CD4-positive, CD25-positive, alpha-beta regulatory T cell (primary cell): Measurements from ENCODE around the gene ZNF502. TPM values are rescaled to one million over a fixed set of nuclear protein-coding genes. Genes with fewer than 3 reads are reported as not detected.
"Not testable (repeated sequence)": the region's sequence is repeated elsewhere in the genome, so short reads cannot be mapped to it uniquely, and the experiment has no call there.

Experiments used
- ATAC-seq, 2 donors: fragments of 150-1000 bp; cut with Tn5 transposase; one replicate each; pipeline ENCODE4 v1.10.0; 2021; ENCODE audit warnings: low read depth in 2 of 2, moderate number of reproducible peaks in 2 of 2, moderate library complexity in 1 of 2
- DNase-seq, 3 donors: peaks; one replicate each; pipeline versions ENCODE4 v3.0.0 to v3.0.0-alpha.2; 2012 to 2022; ENCODE audit warnings: mixed read lengths in 1 of 3
- H3K27ac ChIP-seq: one replicate; pipeline ENCODE4 v1.7.0; 2013; ENCODE audit warnings: mild to moderate bottlenecking, low read length; ENCODE audit not compliant: insufficient read depth, poor library complexity, severe bottlenecking
- H3K27me3 ChIP-seq: one replicate; pipeline ENCODE4 v1.7.0; 2013; ENCODE audit warnings: low read length; ENCODE audit not compliant: control insufficient read depth, insufficient read depth
- H3K36me3 ChIP-seq: one replicate; pipeline ENCODE4 v1.7.0; 2013; ENCODE audit warnings: mild to moderate bottlenecking, low read length, moderate library complexity; ENCODE audit not compliant: control insufficient read depth, insufficient read depth
- H3K4me1 ChIP-seq: 2 replicates; pipeline ENCODE4 v1.7.0; 2013; ENCODE audit warnings: mild to moderate bottlenecking, low read length; ENCODE audit not compliant: insufficient read depth, control insufficient read depth, poor library complexity, severe bottlenecking
- H3K4me3 ChIP-seq: one replicate; pipeline ENCODE4 v1.7.0; 2013; ENCODE audit warnings: low read depth, mild to moderate bottlenecking, low read length, moderate library complexity
- H3K9me3 ChIP-seq, 2 experiments: 1 replicate in 1 of 2; 2 replicates in 1 of 2; pipeline ENCODE4 v1.7.0; 2013; ENCODE audit warnings: low read length in 2 of 2, mild to moderate bottlenecking in 1 of 2, moderate library complexity in 1 of 2; ENCODE audit not compliant: control insufficient read depth in 2 of 2
- H3K27ac Mint-ChIP-seq, 3 donors: one replicate each; pipeline ENCODE4 v1.8.0; 2020 to 2022; ENCODE audit warnings: mild to moderate bottlenecking in 3 of 3, mixed read lengths in 3 of 3, moderate library complexity in 2 of 3
- H3K27me3 Mint-ChIP-seq: one replicate; pipeline ENCODE4 v1.8.0; 2022; ENCODE audit warnings: mild to moderate bottlenecking, mixed read lengths
- H3K36me3 Mint-ChIP-seq: one replicate; pipeline ENCODE4 v1.8.0; 2020; ENCODE audit warnings: mixed read lengths
- H3K4me1 Mint-ChIP-seq, 4 donors: one replicate each; pipeline ENCODE4 v1.8.0; 2020 to 2022; ENCODE audit warnings: mixed read lengths in 4 of 4, mild to moderate bottlenecking in 1 of 4
- H3K4me3 Mint-ChIP-seq, 4 donors: one replicate each; pipeline ENCODE4 v1.8.0; 2020 to 2022; ENCODE audit warnings: mild to moderate bottlenecking in 4 of 4, mixed read lengths in 4 of 4, moderate library complexity in 3 of 4
- H3K9me3 Mint-ChIP-seq, 7 donors: one replicate each; pipeline ENCODE4 v1.8.0; 2020 to 2022; ENCODE audit warnings: mixed read lengths in 7 of 7, mild to moderate bottlenecking in 3 of 7, moderate library complexity in 2 of 7
- polyA plus RNA-seq, 4 donors: library from polyadenylated mRNA; unstranded; fragments of 300-500 nt; fragmentation: Illumina TruSeq; gene quantifications; one replicate each; pipeline ENCODE4 v1.2.3, GENCODE V29; 2021
- total RNA-seq: library from RNA; stranded (reverse); gene quantifications from one replicate; pipeline ENCODE4 v1.2.3, GENCODE V29; 2022

Gene ZNF502
- 0.94 TPM for total RNA-seq
- 1 to 10 TPM; 1.3 to 4.2 (median 1.8) TPM for polyA plus RNA-seq

- ATAC-seq (peak; percentile 48 to 67), DNase-seq (peak; percentile 30 to 52 (median 48))
- Mint-ChIP-seq H3K27ac (peak within 1 kb of the TSS; percentile 22 to 89 (median 67)), H3K36me3 (peaks cover 18% of the 10 kb centered on the region), H3K4me3 (peak within 1 kb of the TSS; percentile 22 to 94 (median 92)), H3K27me3 (no peaks in the 10 kb centered on the region), H3K4me1 (peaks cover 0 to 15% (median 5%) of the 10 kb centered on the region in 4 donors), H3K9me3 (peaks cover 0 to 64% (median 26%) of the 10 kb centered on the region in 7 donors)
- Histone ChIP-seq H3K27ac (no peak within 1 kb of the TSS), H3K4me3 (peak within 1 kb of the TSS; percentile 68), H3K36me3 (no peaks in the 10 kb centered on the region), H3K9me3 (peaks cover 20 to 50% of the 10 kb centered on the region in 2 experiments), H3K27me3 (no peaks in the 10 kb centered on the region), H3K4me1 (peaks cover 5% of the 10 kb centered on the region)
Observed at GRCh38 chr3:44712455-44713075, at the start of gene ZNF502. TSS of gene ZNF502 (plus strand) at chr3:44712660. CDS start at chr3:44720262, 7,602 bp downstream.

DNA sequence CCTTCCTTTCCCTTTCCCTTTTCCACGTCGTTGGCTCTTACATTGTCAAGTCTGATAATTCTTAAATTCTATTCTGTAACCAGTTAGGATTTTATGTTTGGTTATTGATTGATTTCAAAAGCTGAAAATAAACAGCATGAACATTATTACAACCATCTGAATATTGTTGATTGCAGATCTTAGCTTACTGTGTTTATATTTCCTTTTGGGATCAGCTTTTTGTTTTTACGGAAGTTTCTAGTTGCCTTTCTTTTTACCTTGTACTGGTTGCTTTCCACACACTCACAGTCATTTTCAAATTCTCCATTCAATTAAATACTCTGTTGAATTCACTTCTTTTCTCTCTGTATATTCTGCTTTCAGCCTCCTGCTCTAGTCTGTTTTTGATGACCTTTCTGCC lies 47.3 kb upstream of the ZNF502 start:
- peaks cover 2 to 30% (median 16%) of the 10 kb centered on the region in 7 donors for H3K9me3 Mint-ChIP-seq
- no peak for ATAC-seq
- H3K27me3 Mint-ChIP-seq: peaks cover 5% of the 10 kb centered on the region
- no peaks in the 10 kb centered on the region for H3K4me1 Mint-ChIP-seq
- no peak overlapping the region for H3K27ac Mint-ChIP-seq
- H3K4me3 ChIP-seq: no peak overlapping the region
- H3K27me3 ChIP-seq: no peaks in the 10 kb centered on the region
- DNase-seq: no peak
- H3K36me3 Mint-ChIP-seq: peaks cover 8% of the 10 kb centered on the region
- peaks cover 11 to 14% of the 10 kb centered on the region in 2 experiments for H3K9me3 ChIP-seq
- no peak overlapping the region for H3K4me3 Mint-ChIP-seq
- H3K36me3 ChIP-seq: no peaks in the 10 kb centered on the region
- no peaks in the 10 kb centered on the region for H3K4me1 ChIP-seq
- H3K27ac ChIP-seq: no peak overlapping the region

DNA sequence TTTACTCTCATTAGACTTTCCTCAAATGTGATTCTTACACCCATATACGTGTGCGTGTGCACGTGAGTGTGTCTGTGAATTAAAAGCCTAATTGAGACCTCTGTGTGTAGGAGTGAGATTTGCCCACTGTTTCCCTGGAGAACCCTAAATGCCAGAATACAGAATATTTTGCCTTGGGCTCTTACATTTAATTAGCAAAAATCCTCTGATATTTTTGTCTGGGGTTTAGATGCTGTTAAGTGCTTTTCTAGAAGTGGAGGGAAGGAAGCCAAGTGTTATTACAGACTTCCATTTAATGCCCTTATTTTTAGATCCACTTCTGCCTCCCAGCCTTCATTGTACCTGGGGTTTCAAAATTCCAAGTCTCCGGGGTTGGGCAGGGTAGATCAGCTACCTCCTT lies 46.1 kb upstream of the ZNF502 start:
- no peaks in the 10 kb centered on the region for H3K4me1 Mint-ChIP-seq
- ATAC-seq: no peak
- peaks cover 2 to 25% (median 11%) of the 10 kb centered on the region in 7 donors for H3K9me3 Mint-ChIP-seq

GRCh38 chr3:44669760-44670159 lies 42.7 kb upstream of the ZNF502 start:
- no peak overlapping the region for H3K4me3 ChIP-seq
- H3K9me3 Mint-ChIP-seq: peaks cover 4 to 30% (median 13%) of the 10 kb centered on the region in 7 donors
- DNase-seq (no peak), ATAC-seq (no peak)
- no peaks in the 10 kb centered on the region for H3K36me3 ChIP-seq
- H3K27me3 Mint-ChIP-seq: peaks cover 5% of the 10 kb centered on the region
- H3K27me3 ChIP-seq: no peaks in the 10 kb centered on the region
- no peak overlapping the region for H3K27ac ChIP-seq
- no peak overlapping the region for H3K27ac Mint-ChIP-seq
- H3K4me3 Mint-ChIP-seq: no peak overlapping the region
- peaks cover 0 to 8% of the 10 kb centered on the region in 2 experiments for H3K9me3 ChIP-seq
- no peaks in the 10 kb centered on the region for H3K4me1 ChIP-seq
- peaks cover 10% of the 10 kb centered on the region for H3K36me3 Mint-ChIP-seq
- H3K4me1 Mint-ChIP-seq: no peaks in the 10 kb centered on the region

More for the DNA sequence above, 46.1 kb upstream of the ZNF502 start:
- peaks cover 8% of the 10 kb centered on the region for H3K36me3 Mint-ChIP-seq
- H3K27me3 ChIP-seq: no peaks in the 10 kb centered on the region
- no peak overlapping the region for H3K4me3 ChIP-seq
- no peak for DNase-seq
- no peak overlapping the region for H3K27ac Mint-ChIP-seq
- H3K9me3 ChIP-seq: peaks cover 0 to 8% of the 10 kb centered on the region in 2 experiments
- peaks cover 5% of the 10 kb centered on the region for H3K27me3 Mint-ChIP-seq
- no peaks in the 10 kb centered on the region for H3K36me3 ChIP-seq
- H3K4me1 ChIP-seq: no peaks in the 10 kb centered on the region
- H3K4me3 Mint-ChIP-seq: no peak overlapping the region
- no peak overlapping the region for H3K27ac ChIP-seq

DNA sequence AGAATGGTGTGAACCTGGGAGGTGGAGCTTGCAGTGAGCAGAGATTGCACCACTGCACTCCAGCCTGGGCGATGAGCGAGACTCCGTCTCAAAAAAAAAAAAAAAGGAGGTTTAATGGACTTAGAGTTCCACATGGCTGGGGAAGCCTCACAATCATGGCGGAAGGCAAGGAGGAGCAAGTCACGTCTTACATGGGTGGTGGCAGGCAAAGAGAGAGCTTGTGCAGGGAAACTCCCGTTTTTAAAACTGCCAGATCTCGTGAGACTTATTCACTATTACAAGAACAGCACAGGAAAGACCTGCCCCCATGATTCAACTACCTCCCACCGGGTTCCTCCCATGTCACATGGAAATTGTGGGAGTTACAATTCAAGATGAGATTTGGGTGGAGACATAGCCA lies 39.0 kb upstream of the ZNF502 start:
- not testable (repeated sequence) for H3K36me3 ChIP-seq, H3K27me3 Mint-ChIP-seq, H3K4me3 Mint-ChIP-seq, ATAC-seq, H3K36me3 Mint-ChIP-seq, DNase-seq, H3K27ac Mint-ChIP-seq, H3K4me3 ChIP-seq, H3K4me1 Mint-ChIP-seq, H3K9me3 ChIP-seq, H3K4me1 ChIP-seq, H3K27me3 ChIP-seq, H3K27ac ChIP-seq
- peaks cover 2 to 26% (median 7%) of the 10 kb centered on the region in 7 donors for H3K9me3 Mint-ChIP-seq

DNA sequence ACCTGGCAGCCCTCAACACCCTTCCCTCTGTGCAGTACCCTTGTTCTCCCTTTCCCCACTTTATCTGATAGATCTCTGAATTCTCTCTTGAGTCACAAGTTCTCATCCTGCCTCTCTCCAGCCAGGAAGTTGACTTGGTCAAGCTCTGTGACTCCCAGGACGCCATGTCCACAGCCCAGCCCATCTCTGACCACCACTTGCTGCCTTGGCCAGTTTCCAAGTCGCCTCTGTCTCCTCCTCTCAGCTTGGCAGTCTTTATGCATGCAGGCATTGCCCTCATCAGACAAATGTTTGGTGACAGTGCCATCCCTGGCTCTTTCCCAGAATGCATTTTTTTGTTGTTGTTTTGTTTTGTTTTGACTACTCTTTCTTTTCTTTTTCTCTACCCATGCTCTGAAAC lies 38.2 kb upstream of the ZNF502 start:
- ATAC-seq: no peak
- Mint-ChIP-seq H3K4me1 (no peaks in the 10 kb centered on the region), H3K36me3 (peaks cover 5% of the 10 kb centered on the region), H3K4me3 (no peak overlapping the region), H3K27me3 (no peaks in the 10 kb centered on the region), H3K9me3 (peaks cover 2 to 24% (median 7%) of the 10 kb centered on the region in 7 donors), H3K27ac (no peak overlapping the region)
- no peak overlapping the region for H3K4me3 ChIP-seq
- no peaks in the 10 kb centered on the region for H3K4me1 ChIP-seq
- H3K9me3 ChIP-seq: no peaks in the 10 kb centered on the region
- no peak overlapping the region for H3K27ac ChIP-seq
- H3K36me3 ChIP-seq: no peaks in the 10 kb centered on the region
- no peak for DNase-seq
- H3K27me3 ChIP-seq: no peaks in the 10 kb centered on the region

DNA sequence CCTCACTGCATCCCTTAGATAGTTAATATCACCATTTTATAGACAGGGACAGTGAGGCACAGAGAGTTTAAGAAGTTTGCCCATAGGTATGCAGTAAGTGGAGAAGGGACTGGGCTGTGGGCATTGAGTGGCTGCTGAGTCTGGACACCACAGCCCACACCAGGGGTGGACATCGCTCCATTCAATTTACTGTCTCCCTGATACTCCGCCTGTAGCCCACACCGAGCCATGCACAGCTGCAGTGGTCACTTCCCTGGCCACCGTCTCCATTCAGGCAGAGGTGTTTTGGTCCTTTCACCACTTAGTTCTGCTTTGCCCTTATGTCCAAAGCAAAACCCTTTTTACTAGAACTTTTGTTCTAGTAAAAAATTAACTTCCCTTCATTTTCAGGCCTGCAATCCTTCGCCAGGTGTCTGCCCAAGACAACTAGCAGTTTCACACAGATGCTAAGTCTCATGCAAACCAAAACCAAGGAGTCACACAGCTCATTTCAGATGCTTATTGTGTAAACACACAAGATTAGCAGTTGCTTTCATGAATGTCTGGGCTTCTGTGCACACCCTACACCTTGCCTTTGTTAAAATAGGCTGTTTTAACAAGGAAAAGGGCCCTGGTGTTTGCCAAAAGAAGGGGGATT lies 33.9 kb upstream of the ZNF502 start:
- Histone ChIP-seq H3K27me3 (no peaks in the 10 kb centered on the region), H3K9me3 (peaks cover 4 to 5% of the 10 kb centered on the region in 2 experiments), H3K4me3 (no peak overlapping the region), H3K36me3 (no peaks in the 10 kb centered on the region), H3K27ac (no peak overlapping the region), H3K4me1 (no peaks in the 10 kb centered on the region)
- H3K9me3 Mint-ChIP-seq: peaks cover 0 to 28% (median 4%) of the 10 kb centered on the region in 7 donors
- no peak overlapping the region for H3K4me3 Mint-ChIP-seq
- no peaks in the 10 kb centered on the region for H3K36me3 Mint-ChIP-seq
- DNase-seq (no peak), ATAC-seq (no peak)
- no peak overlapping the region for H3K27ac Mint-ChIP-seq
- no peaks in the 10 kb centered on the region for H3K4me1 Mint-ChIP-seq
- no peaks in the 10 kb centered on the region for H3K27me3 Mint-ChIP-seq
